SW 1271 (cell line): ENCODE results near the gene FBXO22.
"Not testable (repeated sequence)": the region's sequence is repeated elsewhere in the genome, so short reads cannot be mapped to it uniquely, and the experiment has no call there.

ENCODE experiments used
- DNase-seq, 2 experiments: peaks; one replicate each; lab custom pipeline; 2025; lab: John Stamatoyannopoulos, UW

The FBXO22 gene

DNA sequence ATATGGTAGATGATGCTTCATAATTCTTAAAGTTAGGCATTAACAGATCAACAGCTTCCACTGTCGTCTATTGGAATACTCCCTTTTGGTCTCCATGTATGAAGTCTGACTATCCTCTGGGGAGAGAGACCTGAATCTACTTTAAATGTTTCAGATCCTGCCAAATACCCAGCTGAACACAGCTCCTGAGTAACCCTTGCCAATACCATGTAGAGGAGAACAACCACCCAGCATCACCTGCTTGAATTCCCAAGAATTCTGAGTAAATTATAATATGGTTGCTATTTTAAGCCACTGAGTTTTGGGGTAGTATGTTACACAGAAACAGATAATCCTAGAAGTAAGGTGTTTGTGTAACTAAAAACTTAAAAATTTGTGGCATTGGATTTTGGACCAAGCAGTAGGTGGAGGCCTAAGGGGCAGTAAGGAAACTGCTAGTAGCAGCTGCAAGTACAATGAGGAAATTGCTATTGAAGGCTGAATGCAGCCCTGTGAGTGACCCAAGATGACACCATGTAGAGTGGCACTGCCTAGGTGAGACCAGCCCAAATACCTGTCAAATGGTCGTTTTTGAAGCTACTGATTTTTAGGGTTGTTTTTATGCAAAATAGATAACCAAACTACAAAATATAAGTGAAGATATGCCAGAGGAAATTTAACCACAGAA lies 77.6 kb downstream of the FBXO22 start:
- no peak for DNase-seq

DNA sequence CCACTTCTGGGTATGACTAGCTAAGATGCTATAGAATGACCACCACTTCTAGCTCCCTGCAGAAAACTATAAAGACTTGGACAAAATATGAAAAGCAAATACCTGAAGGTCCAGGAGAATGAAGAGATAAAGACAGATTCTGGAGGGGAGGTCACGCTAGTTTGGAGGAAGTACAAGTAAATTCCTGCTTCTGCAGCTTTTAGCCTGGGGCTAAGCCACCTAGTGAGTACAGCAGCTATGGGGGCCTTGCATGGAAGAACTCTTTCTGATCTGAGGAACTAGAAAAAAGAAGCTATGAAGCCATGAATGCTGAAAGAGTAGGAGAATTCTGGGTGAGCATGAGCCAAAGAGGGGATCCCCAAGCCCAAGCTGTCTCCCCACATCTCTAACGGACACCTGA lies 78.8 kb downstream of the FBXO22 start:
- no peak for DNase-seq

DNA sequence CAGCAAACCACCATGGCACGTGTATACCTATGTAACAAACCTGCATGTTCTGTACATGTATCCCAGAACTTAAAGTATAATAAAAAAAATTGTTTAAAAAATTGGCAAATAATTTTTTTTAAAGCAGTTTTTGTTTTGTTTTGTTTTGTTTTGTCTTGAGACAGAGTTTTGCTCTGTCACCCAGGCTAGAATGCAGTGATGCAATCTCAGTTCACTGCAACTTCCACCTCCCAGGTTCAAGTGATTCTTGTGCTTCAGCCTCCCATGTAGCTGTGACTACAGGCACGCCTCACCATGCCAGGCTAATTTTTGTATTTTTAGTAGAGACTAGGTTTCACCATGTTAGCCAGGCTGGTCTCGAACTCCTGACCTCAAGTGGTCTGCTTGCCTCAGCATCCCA lies 81.0 kb downstream of the FBXO22 start:
- not testable (repeated sequence) for DNase-seq

DNA sequence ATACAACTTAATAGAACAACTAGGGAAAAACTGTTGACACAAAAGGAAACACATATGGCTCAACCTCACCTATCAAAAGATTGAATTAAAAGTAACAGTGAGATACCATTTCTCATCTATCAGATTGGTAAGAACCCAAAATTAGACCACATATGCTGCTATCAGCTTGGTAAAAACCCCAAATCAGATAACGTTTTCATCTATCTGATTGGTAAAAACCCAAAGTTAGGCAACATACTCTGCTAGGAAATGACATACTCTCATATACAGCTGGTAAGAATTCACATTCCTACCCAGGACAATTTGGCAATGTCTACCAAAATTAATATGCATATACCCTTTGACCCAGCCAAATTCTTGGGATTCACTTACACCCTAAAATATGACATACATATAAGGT lies 82.3 kb downstream of the FBXO22 start:
- DNase-seq: no peak

DNA sequence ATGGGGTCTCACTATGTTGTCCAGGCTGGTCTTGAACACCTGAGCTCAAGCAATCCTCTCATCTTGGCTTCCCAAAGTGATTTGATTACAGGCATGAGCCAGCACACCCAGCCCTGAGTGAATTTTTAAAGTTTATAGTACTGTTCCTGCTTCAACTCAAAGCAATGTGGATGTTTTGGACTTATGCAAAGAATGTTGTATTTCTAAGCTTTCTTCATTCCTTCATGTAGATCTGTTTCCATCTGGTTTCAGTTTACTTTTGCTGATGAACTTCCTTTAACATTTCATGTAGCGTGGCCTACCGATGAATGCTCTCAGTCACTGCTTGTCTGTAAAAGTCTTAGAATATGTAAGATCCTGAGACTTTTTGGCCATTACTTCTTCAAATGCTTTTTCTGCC lies 85.4 kb downstream of the FBXO22 start:
- DNase-seq: no peak

DNA sequence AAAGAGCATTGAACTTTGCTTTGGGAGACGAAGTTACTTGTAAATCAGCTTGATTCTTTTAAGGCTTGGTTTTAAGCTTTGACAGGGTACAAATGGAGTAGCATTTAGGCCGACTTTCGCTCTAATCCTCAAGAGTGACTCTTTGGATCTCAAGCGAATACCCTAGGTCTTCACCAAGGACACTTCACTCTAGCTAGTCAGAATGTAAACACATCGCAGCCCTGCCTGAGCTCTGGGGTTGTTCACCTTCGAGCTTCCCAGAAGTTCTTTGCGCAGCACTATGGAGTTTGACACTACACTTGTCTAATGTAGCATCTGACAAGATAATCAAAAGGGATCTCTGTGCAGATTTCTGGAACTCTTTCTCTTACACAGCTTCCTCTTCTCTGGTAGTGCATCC lies 86.2 kb downstream of the FBXO22 start:
- DNase-seq: no peak
